Measurements from ENCODE around the gene FSTL5.

- TF ChIP-seq PATZ1 (CRISPR knock-in tag; IDR thresholded peaks at IDR 0.05; ENCODE audit: borderline replicate concordance) (no peak), ZFP3 (CRISPR knock-in tag; IDR thresholded peaks at IDR 0.05) (no peak), POU6F1 (CRISPR knock-in tag; IDR thresholded peaks at IDR 0.05; ENCODE audit: borderline replicate concordance, low read depth) (no peak), TCF4 (CRISPR knock-in tag; IDR thresholded peaks at IDR 0.05; ENCODE audit: borderline replicate concordance) (no peak), RARB (CRISPR knock-in tag; IDR thresholded peaks at IDR 0.05) (no peak), OSR1 (CRISPR knock-in tag; IDR thresholded peaks at IDR 0.05) (no peak), ISL1 (CRISPR knock-in tag; IDR thresholded peaks at IDR 0.05) (no peak), CREB5 (CRISPR knock-in tag; IDR thresholded peaks at IDR 0.05; ENCODE audit: low read depth) (no peak)
These were observed 590.0 kb downstream of the FSTL5 start for GRCh38 chr4:161573836-161574235.

All from SK-N-SH treated with all-trans-retinoic acid at 6 μM for 48 hours (cell line).